GM19351 (cell line): ENCODE measurements around the gene THAP4.
A peak's percentile ranks its signal among the peaks of the same experiment; 100 is the strongest.

Experiments used
- ATAC-seq: cut with Tn5 transposase; IDR thresholded peaks from one replicate; pipeline ENCODE4 v1.9.1; 2021; ENCODE audit warnings: mild to moderate bottlenecking, moderate library complexity; ENCODE audit not compliant: unreplicated experiment

THAP4 gene, protein sequence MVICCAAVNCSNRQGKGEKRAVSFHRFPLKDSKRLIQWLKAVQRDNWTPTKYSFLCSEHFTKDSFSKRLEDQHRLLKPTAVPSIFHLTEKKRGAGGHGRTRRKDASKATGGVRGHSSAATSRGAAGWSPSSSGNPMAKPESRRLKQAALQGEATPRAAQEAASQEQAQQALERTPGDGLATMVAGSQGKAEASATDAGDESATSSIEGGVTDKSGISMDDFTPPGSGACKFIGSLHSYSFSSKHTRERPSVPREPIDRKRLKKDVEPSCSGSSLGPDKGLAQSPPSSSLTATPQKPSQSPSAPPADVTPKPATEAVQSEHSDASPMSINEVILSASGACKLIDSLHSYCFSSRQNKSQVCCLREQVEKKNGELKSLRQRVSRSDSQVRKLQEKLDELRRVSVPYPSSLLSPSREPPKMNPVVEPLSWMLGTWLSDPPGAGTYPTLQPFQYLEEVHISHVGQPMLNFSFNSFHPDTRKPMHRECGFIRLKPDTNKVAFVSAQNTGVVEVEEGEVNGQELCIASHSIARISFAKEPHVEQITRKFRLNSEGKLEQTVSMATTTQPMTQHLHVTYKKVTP

DNA sequence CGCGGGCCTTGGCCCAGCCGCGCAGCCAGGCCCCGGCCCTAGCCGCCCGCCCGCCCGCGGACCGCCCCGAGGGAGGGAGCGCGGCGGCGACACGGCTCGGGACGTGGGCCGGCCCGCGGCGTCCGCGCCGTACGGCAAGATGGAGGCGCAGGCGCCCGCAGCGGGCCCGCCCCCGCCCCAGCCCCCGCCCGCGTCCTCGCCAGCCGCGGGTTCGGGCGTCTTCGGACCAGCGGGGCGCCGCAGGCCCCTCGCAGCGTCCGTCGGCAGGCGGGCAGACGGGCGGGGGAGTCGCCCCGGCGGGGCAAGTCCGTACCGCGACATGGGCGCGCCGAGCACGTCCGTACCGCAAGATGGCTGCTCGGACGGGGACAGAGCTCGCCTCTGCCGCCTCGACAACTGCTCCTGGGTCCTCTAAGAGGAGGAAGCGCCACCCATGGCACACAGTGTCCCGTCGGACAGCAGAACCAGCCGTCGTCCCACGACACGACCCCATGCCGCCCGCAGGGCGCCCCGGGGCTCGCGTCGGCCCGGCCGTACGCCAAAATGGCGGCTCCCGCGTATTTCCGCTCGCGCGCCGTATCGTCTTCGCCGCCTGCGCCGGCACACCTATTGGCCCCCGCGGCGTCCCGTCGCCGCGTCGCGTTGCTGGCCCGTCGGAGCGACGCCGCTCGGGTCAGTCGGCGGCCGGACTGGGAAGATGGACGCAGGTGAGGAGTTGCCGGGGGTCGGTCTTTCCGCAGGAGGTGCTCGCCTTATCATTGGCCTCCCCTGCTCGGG is at the start of gene THAP4, which contains the start of gene ATG4B:
THAP4 (minus strand) TSS at position 141 of the 777 bp plus-strand sequence. CDS start 141 bp downstream, outside the sequence.
ATG4B (plus strand) TSS at position 676 of the 777 bp plus-strand sequence; CDS start at position 698, 22 bp downstream.
- peak; percentile 61 for ATAC-seq

DNA sequence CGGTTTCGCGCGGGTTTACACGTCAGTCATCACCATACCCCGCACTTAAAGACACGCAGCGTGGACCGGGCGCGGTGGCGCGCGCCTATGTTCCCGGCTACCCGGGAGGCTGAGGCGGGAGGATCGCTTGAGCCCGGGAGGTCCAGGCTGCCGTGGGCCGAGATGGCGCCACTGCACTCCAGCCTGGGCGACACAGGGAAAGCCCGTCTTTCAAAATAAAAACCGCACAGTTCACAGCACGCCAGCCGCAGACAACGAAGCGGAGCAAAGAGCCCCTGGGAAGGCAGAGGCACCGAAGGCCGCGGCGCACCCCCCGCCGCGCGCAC is 49.3 kb upstream of the THAP4 start:
- peak; percentile 8 for ATAC-seq

DNA sequence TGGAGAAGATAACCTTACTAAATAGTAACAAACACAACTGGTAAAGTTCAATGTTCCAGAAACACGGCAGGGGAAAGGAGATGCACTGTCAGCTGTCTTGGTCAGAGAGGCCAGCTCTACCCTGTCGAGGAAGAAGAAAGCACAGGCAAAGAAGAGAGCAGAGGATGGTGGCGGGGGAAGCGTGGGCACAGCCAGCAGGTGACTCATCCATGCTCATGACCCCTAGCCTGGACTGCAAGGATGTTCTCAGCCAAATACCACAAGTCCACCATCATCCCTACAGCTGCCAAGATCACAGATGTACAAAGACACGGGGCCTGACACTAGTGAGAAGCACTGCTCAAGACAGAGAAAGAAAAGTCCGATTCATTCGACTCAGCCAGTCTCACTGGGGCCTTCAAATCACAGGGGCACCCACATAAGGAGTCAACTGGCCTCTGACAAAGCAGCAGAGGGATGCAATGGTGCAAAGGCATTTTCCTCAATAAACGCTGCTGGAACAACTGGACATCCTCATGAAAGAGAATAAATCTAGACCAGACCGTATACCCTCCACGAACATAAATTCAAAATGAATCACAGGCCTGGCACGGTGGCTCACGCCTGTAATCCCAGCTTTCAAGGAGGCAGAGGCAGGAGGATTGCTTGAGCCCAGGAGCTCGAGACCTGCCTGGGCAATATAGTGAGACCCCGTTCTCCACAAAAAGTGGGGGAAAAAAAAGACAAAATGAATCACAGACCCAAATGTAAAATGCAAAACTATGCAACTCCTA is 44.1 kb upstream of the THAP4 start:
- no peak for ATAC-seq

DNA sequence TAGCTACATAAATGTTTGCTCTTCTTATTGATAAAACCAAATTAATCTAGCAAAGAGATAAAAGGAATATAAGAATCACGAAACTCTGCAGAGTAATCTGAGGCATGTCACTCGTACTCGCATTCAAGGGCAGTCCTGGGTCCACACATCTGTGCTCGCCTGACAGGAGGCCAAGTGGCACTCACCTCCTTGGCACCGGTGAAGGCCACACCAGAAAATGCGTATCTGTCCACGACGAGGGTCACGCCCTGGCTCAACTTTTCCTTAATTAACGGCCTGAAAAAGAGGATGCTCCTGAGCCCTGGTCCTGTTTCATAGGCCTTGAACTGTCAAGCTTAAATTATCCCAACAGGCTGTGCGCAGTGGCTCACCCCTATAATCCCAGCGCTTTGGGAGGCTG is 43.1 kb upstream of the THAP4 start:
- no peak for ATAC-seq

DNA sequence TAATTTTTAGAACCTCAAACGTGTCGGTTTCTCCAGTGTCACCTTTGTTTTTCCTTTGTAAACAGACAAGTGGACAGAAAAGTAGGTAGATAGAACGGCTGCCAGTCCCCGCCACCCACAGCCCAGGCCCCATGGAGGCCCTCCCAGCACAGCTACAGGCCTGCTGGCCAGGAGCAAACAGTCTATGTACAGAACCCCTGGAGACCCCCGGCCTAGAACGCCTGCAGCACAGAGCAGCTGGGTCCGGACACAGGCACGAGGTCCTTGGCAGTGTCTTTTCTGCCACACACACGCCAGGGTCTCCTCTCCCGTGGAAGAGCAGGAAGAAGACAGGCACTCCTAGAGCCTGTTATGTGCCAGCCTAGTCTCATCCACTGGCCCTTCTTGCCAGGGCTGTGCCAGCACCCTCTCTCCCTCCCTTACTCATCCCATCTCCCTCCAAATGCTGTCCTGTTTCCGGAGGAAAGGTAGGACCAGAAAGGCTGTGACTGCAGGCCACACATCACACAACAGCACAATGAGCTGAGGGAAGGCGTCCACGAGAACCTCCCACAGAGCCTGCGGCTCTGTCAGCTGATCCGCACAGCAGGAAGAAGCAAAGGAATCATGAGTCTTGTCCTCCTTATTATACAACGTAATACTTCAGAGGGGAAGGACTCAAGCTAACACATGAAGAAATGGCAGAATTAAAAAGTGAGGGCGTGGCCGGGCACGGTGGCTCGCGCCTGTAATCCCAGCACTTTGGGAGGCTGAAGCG is 42.0 kb upstream of the THAP4 start:
- no peak for ATAC-seq

DNA sequence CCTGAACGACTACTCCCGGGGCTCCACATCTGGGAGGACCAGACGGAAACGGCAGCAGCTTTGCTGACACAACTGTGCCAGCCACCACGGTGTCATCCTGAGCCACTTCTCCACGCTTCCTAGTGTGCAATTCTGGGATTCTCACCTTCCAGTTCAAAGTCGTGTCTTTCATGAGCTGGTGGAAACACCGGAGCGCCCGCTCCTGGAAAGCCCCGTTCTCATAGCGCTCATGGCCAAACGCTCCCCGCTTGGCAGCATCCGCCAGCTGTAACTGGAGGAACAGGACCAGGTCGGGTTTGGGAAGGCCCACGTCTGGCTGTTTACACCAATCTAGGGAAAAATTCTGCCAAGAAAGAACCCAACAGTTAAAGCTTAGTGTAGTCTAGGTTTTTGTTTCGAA is 41.3 kb upstream of the THAP4 start:
- ATAC-seq, result no peak

DNA sequence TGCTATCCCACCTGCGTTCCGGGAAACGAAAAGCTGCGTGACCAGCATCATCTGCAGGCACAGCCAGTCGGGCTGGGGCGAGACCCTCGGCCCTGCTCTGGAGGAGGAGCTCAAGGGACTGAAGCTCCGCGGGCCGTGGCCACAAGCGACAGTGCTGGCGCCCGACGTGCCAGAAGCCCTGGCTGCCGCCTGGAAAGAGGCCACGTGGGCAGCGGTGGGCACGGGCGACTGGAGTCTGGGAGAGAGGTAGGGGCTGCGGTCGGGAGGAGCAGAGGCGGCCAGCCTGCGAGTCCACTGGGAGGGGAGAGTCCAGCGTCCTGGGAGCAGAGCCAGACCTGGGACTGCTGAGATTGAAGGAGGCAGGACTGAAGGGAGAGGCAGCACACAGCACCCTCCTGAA is 40.4 kb upstream of the THAP4 start:
- ATAC-seq, result no peak

DNA sequence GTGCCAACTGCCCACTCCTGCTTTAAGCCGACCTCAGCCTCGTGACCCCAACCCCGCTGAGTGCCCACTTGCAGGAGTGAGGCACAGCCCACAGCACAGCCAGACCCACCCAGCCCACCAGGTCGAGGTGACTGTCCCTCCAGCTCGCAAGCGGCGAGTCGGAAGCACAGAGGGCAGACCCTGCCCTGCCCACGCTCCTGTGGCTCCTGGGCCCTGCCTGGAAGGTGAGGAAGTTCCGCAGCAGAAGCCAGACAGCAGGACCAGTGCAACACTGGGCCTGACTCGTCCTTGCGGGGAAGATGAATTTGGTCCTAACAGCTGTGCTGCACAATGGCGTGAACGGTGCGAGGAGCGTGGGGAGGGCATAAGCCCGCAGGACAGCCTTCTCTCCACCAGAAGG is 39.7 kb upstream of the THAP4 start:
- ATAC-seq, result no peak

DNA sequence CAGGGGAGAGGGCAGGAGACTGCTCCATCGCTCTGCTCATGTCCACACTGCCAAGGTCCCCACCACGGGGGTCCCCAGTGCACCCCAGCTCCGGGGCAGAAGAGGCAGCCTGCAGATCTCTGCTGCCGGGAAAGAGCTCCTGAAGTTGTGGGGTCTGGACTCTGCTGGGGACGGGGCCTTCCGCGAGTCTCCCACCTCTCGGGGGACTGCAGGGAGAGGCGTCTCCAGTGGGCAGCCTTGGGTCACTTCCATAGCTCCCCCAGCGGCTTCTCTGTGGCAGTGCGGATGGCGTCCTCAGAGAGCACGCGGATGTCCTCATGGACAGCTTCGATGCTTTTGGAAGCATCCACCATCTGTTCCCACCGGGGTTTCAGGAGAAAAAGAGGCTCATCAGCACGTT is 38.9 kb upstream of the THAP4 start:
- ATAC-seq, result no peak

DNA sequence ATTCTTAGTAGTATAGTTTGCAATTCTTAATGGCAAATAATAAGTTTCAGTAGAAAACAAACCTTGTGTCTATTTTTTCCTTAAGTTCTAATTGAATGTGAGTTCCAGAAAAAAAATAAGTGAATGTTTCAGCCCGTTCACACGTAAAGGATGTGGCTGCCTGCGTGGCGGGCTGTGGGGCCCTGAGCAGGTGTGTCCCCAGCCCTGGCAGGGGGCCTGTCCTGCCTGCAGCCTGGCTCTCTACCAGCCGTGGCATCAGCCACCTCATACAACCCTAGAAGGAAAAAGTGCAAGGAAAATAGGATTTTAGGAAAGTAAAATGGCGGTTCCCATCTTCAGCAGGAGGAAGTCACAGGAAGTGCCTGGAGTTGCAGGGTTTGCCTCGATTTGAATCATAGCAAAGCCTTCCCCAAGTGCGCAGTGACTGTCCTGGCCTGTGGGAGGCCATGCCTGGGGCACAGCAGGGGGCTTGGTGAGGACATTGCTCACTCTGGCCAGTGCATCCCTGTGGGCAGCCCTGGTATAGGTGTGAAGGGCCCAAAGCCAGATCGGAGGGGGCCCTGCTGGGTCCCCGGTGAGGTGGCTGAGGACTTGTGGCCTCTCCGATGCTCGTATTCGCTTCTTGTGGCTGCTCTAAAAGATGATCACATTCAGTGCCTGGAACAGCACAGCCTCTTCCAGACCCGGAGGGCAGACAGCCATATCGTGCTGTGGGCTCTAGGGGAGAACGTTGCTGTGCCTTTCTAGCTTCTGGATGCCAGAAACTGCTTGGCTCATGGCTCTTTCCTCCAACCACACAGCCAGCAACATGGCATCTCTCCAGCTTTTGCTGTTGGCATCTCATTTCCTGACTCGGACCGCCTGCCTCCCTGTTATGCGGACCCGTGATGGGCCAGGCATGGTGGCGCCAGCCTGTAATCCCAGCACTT is 37.1 kb upstream of the THAP4 start:
- ATAC-seq, result no peak

DNA sequence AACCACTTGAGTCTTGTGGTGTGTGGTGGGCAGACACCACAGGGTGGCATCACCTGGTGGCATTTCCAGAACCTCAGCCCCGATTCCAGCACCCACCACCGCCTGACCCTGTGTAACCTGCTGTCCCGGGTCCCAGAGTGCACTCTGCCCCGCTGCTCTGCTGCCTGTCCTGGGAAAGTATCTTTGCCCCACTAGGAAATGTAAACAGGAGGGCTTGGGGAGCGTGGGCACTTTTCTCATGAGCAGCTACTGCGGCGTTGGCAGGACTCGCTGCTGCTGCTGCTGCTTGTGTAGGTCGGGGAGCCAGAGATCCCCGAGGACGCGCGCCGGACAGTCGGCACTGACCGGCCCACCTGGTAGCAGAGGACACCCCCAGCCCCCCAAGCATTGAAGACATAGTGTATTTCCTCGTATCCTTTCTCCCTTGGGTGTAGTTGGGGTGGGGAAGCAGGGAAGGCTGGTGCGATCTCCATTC is 36.3 kb upstream of the THAP4 start:
- no peak for ATAC-seq

DNA sequence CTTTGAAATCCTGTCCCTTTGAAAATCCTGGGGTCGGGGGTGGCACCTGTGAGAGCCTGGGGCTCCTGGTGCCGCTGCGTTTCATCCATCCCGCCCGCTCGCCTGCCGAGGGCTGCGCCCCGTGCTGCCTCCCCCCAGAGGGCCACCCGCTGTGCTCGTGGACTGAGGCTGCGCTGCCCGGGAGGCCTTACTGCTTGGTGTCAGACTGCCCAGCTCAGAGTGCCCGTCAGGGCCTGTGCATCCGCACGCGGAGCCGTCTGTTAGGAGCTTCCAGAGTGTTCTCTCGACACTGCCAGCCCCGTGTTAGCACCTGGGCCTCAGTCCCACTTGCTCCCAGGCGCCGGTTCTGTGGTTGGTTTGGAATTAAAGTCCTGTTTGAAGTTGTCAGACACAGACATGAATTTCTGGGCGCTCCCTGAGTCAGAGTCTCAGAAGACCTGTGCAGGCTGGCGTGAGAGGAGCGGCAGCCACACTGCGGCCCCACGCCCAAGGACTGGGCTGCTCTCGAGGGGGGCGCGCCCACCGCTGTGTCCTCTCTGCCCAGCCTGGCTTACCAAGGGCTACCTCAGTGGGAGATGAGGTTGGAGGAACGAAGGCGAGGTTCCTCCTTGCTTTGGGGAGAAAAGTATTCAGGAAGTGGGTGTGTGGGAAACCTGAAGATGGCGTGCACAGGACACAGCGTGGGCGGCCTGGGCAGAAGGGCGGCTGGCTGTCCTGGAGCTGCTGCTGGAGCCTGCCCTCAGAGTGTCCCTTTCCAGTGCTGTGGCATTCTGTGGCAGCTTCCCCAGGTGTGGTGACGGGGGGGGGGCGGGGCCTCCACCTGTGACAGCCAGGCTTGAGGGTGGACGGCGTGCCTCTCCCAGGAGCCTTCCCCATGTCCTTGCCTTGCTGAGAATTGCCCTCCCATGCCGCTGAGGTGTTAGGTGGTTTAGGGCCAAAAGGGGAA is 35.6 kb upstream of the THAP4 start:
- no peak for ATAC-seq

DNA sequence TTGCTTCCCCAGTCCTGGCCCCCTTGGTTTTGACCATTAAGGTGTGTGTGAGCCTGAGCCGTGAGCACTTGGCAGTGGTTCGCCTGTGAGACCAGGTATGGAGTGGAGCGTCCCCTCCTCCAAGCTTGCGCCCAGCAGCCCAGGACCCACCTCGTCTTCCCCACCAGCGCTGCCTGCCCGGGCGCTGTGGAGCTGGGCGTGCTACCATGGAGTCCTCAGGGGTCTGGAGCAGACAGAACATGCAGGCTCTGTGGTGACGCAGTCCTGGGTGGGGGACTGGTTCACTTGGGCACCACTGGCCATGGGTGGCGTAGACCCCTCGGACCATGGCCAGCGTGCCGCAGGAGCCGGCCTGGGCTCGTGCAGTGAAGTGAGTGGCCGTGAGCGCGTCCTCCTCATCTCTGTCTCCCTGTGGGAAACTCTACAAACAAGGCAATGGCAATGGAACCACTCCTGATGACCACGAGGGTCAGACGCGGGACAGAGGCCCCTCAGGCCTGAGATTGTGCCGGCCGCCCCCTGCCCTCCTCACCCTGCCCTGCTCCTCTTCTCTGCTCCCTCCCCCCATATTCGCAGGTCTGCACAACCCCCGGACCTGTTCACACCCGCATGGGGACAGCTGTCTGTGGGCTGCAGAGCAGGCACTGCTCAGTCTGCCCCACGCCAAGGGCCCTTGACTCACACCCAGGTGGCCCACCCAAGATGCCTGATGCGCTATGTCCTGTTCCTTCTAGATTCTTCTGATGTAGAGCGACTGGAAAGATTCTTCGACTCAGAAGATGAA is 34.7 kb upstream of the THAP4 start:
- ATAC-seq, result no peak

DNA sequence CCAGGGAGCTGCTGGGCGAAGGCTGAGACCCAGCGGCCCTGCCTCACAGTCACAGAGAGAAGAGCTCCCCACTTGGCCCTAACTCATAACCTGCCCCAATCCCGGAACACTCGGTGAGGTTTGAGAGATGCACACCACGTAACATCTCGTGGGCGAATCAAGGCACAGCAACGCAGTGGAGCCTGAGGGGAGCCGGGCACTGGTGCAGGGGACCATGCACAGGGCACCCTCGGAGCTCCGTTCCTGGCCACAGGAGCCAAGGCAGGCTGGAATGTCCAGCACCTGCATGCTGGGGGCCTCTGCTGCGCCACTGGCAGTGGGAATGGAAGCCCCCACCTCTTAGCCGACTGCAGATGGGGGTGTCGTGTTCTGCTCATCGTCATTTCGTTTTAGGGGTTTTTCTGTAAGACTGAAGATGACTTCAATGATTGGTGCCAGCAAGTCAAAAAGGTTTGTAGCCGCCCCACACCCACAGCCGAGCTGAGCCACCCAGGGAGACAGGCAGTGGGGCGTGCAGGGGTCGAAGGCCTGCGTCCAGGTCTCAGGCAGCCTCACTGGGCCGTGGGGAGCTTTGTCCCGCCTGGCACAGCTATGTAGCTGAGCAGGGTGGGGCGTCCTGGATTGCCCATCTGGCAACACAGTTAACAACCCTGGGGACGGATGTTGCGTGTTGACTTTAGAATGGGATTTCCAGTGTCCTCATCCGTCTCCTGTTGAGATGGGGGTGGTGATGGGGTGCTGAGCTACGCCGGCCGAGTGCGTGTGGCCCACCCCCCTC is 33.6 kb upstream of the THAP4 start:
- no peak for ATAC-seq

DNA sequence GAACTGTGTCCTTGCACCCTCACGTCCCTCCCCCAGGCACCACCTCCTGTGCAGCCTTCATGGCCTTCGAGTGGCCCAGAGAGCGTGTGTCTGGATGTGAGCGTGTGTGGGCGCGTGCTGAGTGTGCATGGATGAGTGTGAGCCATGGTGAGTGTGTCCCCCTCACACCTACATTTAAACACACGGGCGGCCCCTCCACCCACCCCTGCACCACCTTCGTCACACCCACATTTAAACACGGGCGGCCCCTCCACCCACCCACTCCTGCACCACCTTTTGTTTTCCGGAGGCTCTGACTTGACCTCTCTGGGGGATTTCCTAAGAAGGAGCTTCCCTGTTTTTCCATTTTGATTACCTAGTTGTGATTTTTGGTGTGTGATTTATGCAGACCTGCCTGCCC is 31.9 kb upstream of the THAP4 start:
- ATAC-seq, result no peak

DNA sequence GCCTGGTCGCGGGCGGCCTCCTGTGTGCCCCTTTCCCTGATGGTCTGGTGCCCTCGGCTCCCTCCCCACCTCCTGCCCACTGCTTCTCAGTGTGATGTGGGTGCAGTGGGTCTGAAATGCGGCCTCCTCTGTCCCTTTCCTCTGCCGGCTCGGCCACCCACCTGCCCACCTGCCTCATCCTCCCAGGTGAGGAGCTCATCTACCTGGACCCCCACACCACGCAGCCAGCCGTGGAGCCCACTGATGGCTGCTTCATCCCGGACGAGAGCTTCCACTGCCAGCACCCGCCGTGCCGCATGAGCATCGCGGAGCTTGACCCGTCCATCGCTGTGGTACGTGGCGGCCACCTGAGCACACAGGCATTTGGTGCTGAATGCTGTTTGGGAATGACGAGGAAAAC is 31.4 kb upstream of the THAP4 start:
- no peak for ATAC-seq
